OCI-LY7 (cell line): ENCODE data around the gene AADACL4. TPM values are rescaled to one million over a fixed set of nuclear protein-coding genes. Genes with fewer than 3 reads are reported as not detected.

Source experiments
- BruUV-seq: library from RNA; stranded (reverse); fragments of 400-500 nt; replicated peaks from 2 replicates; lab custom pipeline; 2021; lab: Mats Ljungman, UMichigan
- CTCF ChIA-PET: fragments of 300-600 bp; sonication (Branson Sonifier 250); formaldehyde crosslinking; loops from one replicate; lab custom pipeline; 2022; ENCODE audit warnings: antibody characterized with exemption; ENCODE audit not compliant: unreplicated experiment; lab: Charles Lee
- POLR2A ChIA-PET: fragments of 300-600 bp; sonication (Branson Sonifier 250); formaldehyde crosslinking; loops from one replicate; lab custom pipeline; 2022; ENCODE audit warnings: antibody characterized with exemption; lab: Charles Lee
- DNase-seq: peaks from one replicate; pipeline ENCODE4 v3.0.0-alpha.2; 2015; ENCODE audit warnings: low spot score
- H2AFZ ChIP-seq: fragments of 200-600 bp; sonication (generic), shearing (Covaris generic); 2 replicates; pipeline ENCODE4 v1.6.1; 2014; ENCODE audit warnings: mild to moderate bottlenecking, antibody characterized with exemption, low read length, moderate library complexity
- H3K27ac ChIP-seq: fragments of 200-600 bp; sonication (generic); 2 replicates; pipeline ENCODE4 v1.5.1; 2014; ENCODE audit warnings: mixed run types, low read depth, mild to moderate bottlenecking, moderate library complexity, low read length, inconsistent platforms; ENCODE audit not compliant: poor library complexity, severe bottlenecking
- H3K36me3 ChIP-seq: fragments of 200-600 bp; sonication (generic); 2 replicates; pipeline ENCODE4 v1.6.1; 2014; ENCODE audit warnings: mild to moderate bottlenecking, antibody characterized with exemption, low read length, moderate library complexity, mixed read lengths; ENCODE audit not compliant: insufficient read depth
- H3K4me1 ChIP-seq: fragments of 200-600 bp; sonication (generic); 2 replicates; pipeline ENCODE4 v1.5.1; 2014; ENCODE audit warnings: mild to moderate bottlenecking, low read length; ENCODE audit not compliant: insufficient read depth, poor library complexity, severe bottlenecking
- H3K4me2 ChIP-seq: fragments of 200-600 bp; sonication (generic); 2 replicates; pipeline ENCODE4 v1.6.1; 2014; ENCODE audit warnings: mild to moderate bottlenecking, low read length
- H3K4me3 ChIP-seq: fragments of 200-600 bp; sonication (generic); 2 replicates; pipeline ENCODE4 v1.5.1; 2014; ENCODE audit warnings: mild to moderate bottlenecking, low read depth, low read length; ENCODE audit not compliant: poor library complexity, severe bottlenecking
- H3K79me2 ChIP-seq: fragments of 200-600 bp; sonication (generic); 2 replicates; pipeline ENCODE4 v1.6.1; 2016; ENCODE audit warnings: low read depth, mild to moderate bottlenecking, low read length, moderate library complexity, mixed read lengths; ENCODE audit not compliant: insufficient read depth
- H3K9me2 ChIP-seq: fragments of 200-600 bp; sonication (generic); 2 replicates; pipeline ENCODE4 v1.6.1; 2016; ENCODE audit warnings: mild to moderate bottlenecking, low read length, mixed read lengths; ENCODE audit not compliant: insufficient read depth
- H3K9me3 ChIP-seq: fragments of 200-600 bp; sonication (generic); 2 replicates; pipeline ENCODE4 v1.6.1; 2014; ENCODE audit warnings: mild to moderate bottlenecking, mixed run types, low read length, mixed read lengths
- H4K20me1 ChIP-seq: fragments of 200-600 bp; sonication (generic); 2 replicates; pipeline ENCODE4 v1.6.1; 2014; ENCODE audit warnings: mild to moderate bottlenecking, antibody characterized with exemption, low read length, moderate library complexity, mixed read lengths; ENCODE audit not compliant: insufficient read depth
- CTCF ChIP-seq: fragments of 200-600 bp; sonication (generic); conservative IDR thresholded peaks from 2 replicates; pipeline ENCODE4 v1.5.1; 2014; ENCODE audit warnings: mild to moderate bottlenecking, antibody characterized with exemption, low read length, moderate library complexity, mixed read lengths
- EZH2phosphoT487 ChIP-seq: fragments of 200-600 bp; sonication (generic); IDR thresholded peaks from 2 replicates; pipeline ENCODE4 v1.6.1; 2018; ENCODE audit warnings: low read depth, borderline replicate concordance, mild to moderate bottlenecking, mixed run types, antibody characterized with exemption, low read length, moderate library complexity, mixed read lengths
- intact Hi-C: fragments of 100-400 bp; cut with micrococcal nuclease; formaldehyde crosslinking; loops from one replicate; pipeline ENCODE4 v1.10.0; 2022; ENCODE audit not compliant: unreplicated experiment
- total RNA-seq, 2 experiments: library from RNA; depleted of rRNA in 1 of 2; stranded (reverse); fragments of >200 nt in 1 of 2; shearing (Covaris generic) in 1 of 2; gene quantifications; 2 replicates each; pipeline ENCODE4 v1.2.3, GENCODE V29; 2014 to 2022

Gene AADACL4
- total RNA-seq, 2 experiments from 2014 or later, result not detected

DNA sequence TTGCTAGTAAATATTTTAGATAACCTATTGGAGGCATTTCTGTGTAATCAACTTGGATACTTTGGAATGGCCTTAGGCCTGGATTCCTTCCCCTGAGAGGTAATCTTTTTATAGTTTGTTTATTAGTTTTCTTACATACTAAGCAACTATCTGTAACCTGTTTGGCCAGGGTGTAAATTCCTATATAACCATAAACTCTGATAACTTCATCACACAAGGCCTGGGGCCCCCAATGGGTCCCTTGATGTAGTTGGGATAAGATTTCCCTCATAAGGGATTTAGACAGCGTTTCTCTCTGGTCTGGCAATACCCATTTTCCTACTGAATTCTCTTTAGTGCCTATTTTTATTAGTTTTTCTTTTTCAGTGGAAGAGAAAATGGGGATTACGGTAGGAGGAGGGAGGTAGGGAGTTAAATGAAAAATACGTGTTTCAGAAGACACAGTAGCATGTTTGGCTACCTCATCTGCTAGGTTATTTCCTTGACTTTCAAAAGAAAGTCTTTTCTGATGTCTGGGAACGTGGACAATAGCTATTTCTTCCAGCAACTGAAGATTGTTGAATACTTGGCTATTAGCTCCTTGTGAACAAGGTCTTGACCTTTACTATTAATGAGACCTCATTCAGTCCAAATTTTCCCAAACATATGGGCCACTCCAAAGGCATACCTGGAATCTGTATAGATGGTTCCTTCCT, 64.7 kb downstream of the AADACL4 start:
- Histone ChIP-seq H2AFZ (no peak overlapping the region), H3K4me1 (no peaks in the 10 kb centered on the region), H3K4me2 (no peak overlapping the region), H3K9me3 (no peaks in the 10 kb centered on the region), H3K4me3 (no peak overlapping the region), H3K27ac (no peak overlapping the region), H3K36me3 (no peaks in the 10 kb centered on the region), H4K20me1 (no peaks in the 10 kb centered on the region), H3K79me2 (no peaks in the 10 kb centered on the region), H3K9me2 (no peaks in the 10 kb centered on the region)
- ChIA-PET CTCF (no interaction called here), POLR2A (no interaction called here)
- BruUV-seq, result no TSS peak
- intact Hi-C loops, result no loop called here
- DNase-seq, result no peak
- no peak for TF ChIP-seq EZH2phosphoT487
- TF ChIP-seq CTCF, result no peak

DNA sequence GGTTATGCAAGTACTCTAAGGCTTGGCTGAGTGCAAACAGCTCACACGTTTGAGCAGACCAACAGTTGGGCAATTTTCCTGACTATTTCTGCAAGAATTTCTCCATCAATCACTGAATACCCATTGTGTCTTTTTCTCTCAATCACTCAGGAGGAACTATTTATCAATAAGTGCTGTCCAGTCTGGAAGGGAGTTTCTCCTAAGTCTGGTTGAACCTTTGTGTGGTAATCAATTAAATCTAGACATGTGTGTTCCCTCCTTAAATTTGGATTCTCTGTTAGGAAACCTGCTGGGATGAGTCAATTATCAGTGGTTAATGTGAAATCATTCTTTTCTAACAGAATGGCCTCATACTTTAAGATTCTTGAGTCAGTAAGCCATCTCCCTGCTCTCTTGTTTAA, 65.2 kb downstream of the AADACL4 start:
- intact Hi-C loops, result no loop called here
- no peaks in the 10 kb centered on the region for H4K20me1 ChIP-seq
- H2AFZ ChIP-seq, result no peak overlapping the region
- H3K4me1 ChIP-seq, result no peaks in the 10 kb centered on the region
- BruUV-seq, result no TSS peak
- no peak overlapping the region for H3K4me2 ChIP-seq
- TF ChIP-seq EZH2phosphoT487 (no peak), CTCF (no peak)
- no peaks in the 10 kb centered on the region for H3K79me2 ChIP-seq
- no peak overlapping the region for H3K4me3 ChIP-seq
- DNase-seq, result no peak
- no peak overlapping the region for H3K27ac ChIP-seq
- ChIA-PET POLR2A (no interaction called here), CTCF (no interaction called here)
- H3K9me3 ChIP-seq, result no peaks in the 10 kb centered on the region
- H3K9me2 ChIP-seq, result no peaks in the 10 kb centered on the region
- H3K36me3 ChIP-seq, result no peaks in the 10 kb centered on the region

- Histone ChIP-seq H3K27ac (no peak overlapping the region), H3K9me2 (no peaks in the 10 kb centered on the region), H4K20me1 (no peaks in the 10 kb centered on the region), H3K4me3 (no peak overlapping the region), H3K4me1 (no peaks in the 10 kb centered on the region), H3K36me3 (no peaks in the 10 kb centered on the region), H3K79me2 (no peaks in the 10 kb centered on the region), H3K9me3 (no peaks in the 10 kb centered on the region), H2AFZ (no peak overlapping the region), H3K4me2 (no peak overlapping the region)
- TF ChIP-seq EZH2phosphoT487 (no peak), CTCF (no peak)
- intact Hi-C loops, result no loop called here
- no peak for DNase-seq
- ChIA-PET CTCF (no interaction called here), POLR2A (no interaction called here)
- BruUV-seq, result no TSS peak
Observed at GRCh38 chr1:12709696-12710095, 65.8 kb downstream of the AADACL4 start.
